ENCODE results near the gene CENPX. TPM values are rescaled to one million over a fixed set of nuclear protein-coding genes. Genes with fewer than 3 reads are reported as not detected.

The CENPX gene
- 143 to 203 TPM (median 188 TPM) in 5 replicates for total RNA-seq (2022; extraction: Qiagen RNA extraction)

DNA sequence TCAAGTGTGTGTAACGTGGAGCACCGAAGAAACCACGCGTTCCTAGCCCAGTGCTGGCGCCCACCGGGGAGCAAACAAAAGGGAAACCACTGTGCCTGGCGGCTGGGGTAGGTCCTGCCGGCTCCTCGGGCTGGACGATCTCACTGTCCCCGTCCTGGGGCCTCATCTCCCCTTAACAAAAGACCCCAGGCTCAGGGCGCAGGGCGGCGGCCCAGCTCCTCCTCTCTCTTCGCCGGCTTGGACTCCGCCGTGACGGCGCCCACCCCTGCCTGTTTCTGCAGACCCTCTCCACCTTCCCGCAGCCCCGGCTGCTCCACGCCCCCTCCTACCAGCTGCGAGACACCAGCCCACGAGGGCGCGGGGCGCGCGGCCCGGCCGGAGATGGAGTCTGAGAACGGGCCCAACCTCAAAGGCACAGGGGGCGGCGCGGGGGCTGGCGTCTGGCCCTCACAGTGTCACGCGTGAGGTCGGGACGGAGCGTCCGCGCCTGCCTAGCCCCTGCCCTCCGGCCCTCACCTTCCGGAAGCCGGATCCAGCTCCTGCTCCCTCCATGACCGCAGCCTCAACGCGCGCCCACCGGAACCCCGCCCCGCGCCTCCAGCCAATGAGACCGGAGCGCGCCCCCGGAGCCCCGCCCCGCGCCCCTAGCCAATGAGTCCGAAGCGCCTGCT is at the start of gene CENPX:
TSS of gene CENPX (minus strand) at position 569 of the 671 bp plus-strand sequence. CDS start at position 552, 17 bp downstream.

GRCh38 chr17:82065638-82066303 is 43.1 kb upstream of the CENPX start, which contains the start of gene DUS1L:
Gene DUS1L (minus strand): TSS chr17:82065804. CDS start chr17:82065059, 745 bp downstream.

GRCh38 chr17:82051776-82052637 is 29.3 kb upstream of the CENPX start, which contains the start of the genes GPS1 and RFNG:
Gene GPS1 (plus strand): TSS chr17:82051898. CDS start chr17:82051932, 34 bp downstream.
Gene RFNG (minus strand): TSS chr17:82051811. CDS start chr17:82051766, 45 bp downstream.

GRCh38 chr17:82037092-82037888 is 14.6 kb upstream of the CENPX start, which contains the start of gene DCXR:
Gene DCXR (minus strand): TSS chr17:82037697. CDS start chr17:82037682, 15 bp downstream.

DNA sequence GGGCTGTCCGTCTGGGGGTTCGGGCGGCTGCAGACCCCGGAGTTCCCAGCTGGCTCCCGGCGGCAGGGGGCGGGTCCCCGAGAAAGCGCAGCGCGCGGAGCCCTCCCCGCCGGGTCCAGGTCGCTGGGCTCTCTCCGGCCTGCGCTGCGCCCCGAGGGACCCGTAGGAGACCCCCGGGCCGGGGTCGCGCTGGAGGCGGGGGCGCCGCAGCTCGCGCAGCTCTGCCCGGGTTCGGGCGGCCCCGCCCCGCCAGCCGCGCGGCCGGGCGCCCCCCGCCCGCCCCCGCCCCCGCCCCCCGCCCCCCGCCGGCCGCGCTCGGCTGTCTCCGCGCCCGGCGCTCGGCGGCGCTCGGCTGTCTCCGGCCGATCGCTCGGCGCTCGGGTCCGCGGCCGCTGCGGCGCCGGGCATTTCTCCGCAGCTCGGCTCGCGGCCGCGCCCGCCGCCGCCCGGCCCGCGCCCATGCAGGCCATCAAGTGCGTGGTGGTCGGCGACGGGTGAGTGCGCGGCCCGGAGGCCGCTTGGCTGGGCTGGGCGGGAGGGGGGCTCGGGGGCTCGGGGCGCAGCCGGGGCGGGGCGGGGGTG is 8.7 kb upstream of the CENPX start, which contains the start of gene RAC3:
TSS of gene RAC3 (plus strand) at position 376 of the 582 bp plus-strand sequence. CDS start at position 460, 84 bp downstream.

GRCh38 chr17:82022981-82023446 is 336 bp upstream of the CENPX start, which contains the start of gene LRRC45:
Gene LRRC45 (plus strand): TSS chr17:82023305. CDS start chr17:82023644, 339 bp downstream.

DNA sequence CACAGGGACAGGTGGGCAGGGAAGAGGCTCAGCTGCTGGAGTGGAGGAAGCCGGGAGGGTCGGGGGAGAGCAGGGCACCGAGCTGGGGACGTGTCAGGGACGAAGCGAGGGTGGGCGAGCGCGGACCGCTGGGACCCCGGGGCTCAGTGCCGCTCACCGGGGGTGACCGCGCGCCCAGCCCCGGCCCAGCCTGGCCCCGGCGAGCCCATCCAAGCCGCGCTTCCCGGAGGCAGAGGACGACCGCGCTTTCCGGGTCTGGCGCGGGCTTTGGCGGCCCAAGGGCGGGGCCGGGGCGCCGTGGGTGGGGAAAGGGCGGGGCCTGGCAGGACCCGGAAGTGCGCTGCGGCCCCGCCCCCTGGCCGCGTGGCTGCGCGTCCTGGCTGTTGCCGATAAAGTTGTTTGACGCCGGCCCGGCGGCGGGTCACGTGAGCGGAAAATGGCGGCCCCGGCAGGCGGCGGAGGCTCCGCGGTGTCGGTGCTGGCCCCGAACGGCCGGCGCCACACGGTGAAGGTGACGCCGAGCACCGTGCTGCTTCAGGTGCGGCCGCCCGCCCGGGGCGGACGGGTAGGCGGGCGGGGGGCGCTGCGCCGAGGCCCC is 45.4 kb downstream of the CENPX start, which contains the start of gene ASPSCR1:
TSS of gene ASPSCR1 (plus strand) at position 419 of the 598 bp plus-strand sequence. CDS start at position 437, 18 bp downstream.

Other genes starting within 250 kb of the CENPX start
- gene GCGR, start 218.7 kb downstream of the CENPX start, total RNA-seq (2022; extraction: Qiagen RNA extraction) = 0.08 to 0.64 TPM (median 0.35 TPM) in 4 of 5 replicates, not detected in the other
- gene MCRIP1, start 189.6 kb downstream of the CENPX start, total RNA-seq (2022; extraction: Qiagen RNA extraction) = 74.7 to 106 TPM (median 98.6 TPM) in 5 replicates
- gene PPP1R27, start 187.8 kb downstream of the CENPX start, total RNA-seq (2022; extraction: Qiagen RNA extraction) = 0.09 to 0.39 TPM (median 0.19 TPM) in 3 of 5 replicates, not detected in the others
- gene P4HB, start 162.3 kb downstream of the CENPX start, total RNA-seq (2022; extraction: Qiagen RNA extraction) = 677 to 794 TPM (median 701 TPM) in 5 replicates
- 597 to 713 TPM (median 619 TPM) in 5 replicates for gene ARHGDIA, start 151.5 kb downstream of the CENPX start, total RNA-seq (2022; extraction: Qiagen RNA extraction)
- gene ALYREF, start 131.3 kb downstream of the CENPX start, total RNA-seq (2022; extraction: Qiagen RNA extraction) = 183 to 253 TPM (median 234 TPM) in 5 replicates
- gene ANAPC11, start 131.2 kb downstream of the CENPX start, total RNA-seq (2022; extraction: Qiagen RNA extraction) = 185 to 289 TPM (median 284 TPM) in 5 replicates
- gene NPB, start 120.6 kb downstream of the CENPX start, total RNA-seq (2022; extraction: Qiagen RNA extraction) = 0.39 to 0.65 TPM (median 0.55 TPM) in 5 replicates
- 13.8 to 19.1 TPM (median 17.3 TPM) in 5 replicates for gene PCYT2, start 111.5 kb downstream of the CENPX start, total RNA-seq (2022; extraction: Qiagen RNA extraction)
- gene SIRT7, start 104.7 kb downstream of the CENPX start, total RNA-seq (2022; extraction: Qiagen RNA extraction) = 33.0 to 54.0 TPM (median 44.8 TPM) in 5 replicates
- gene MAFG, start 95.1 kb downstream of the CENPX start, total RNA-seq (2022; extraction: Qiagen RNA extraction) = 22.3 to 38.0 TPM (median 34.7 TPM) in 5 replicates
- gene PYCR1, start 85.6 kb downstream of the CENPX start, total RNA-seq (2022; extraction: Qiagen RNA extraction) = 60.5 to 89.4 TPM (median 84.7 TPM) in 5 replicates
- gene MYADML2, start 75.6 kb downstream of the CENPX start, total RNA-seq (2022; extraction: Qiagen RNA extraction) = not detected in 5 replicates
- gene NOTUM, start 61.7 kb downstream of the CENPX start, total RNA-seq (2022; extraction: Qiagen RNA extraction) = 0.31 to 0.53 TPM (median 0.39 TPM) in 5 replicates
- 20.1 to 31.0 TPM (median 25.7 TPM) in 5 replicates for gene ASPSCR1, start 45.2 kb downstream of the CENPX start, total RNA-seq (2022; extraction: Qiagen RNA extraction)
- gene LRRC45, start 427 bp upstream of the CENPX start, total RNA-seq (2022; extraction: Qiagen RNA extraction) = 8.3 to 17.5 TPM (median 13.6 TPM) in 5 replicates
- 27.4 to 40.9 TPM (median 39.9 TPM) in 5 replicates for gene RAC3, start 8.8 kb upstream of the CENPX start, total RNA-seq (2022; extraction: Qiagen RNA extraction)
- gene DCXR, start 14.8 kb upstream of the CENPX start, total RNA-seq (2022; extraction: Qiagen RNA extraction) = 69.5 to 106 TPM (median 103 TPM) in 5 replicates
- 16.0 to 26.0 TPM (median 24.2 TPM) in 5 replicates for gene RFNG, start 28.9 kb upstream of the CENPX start, total RNA-seq (2022; extraction: Qiagen RNA extraction)
- 108 to 149 TPM (median 136 TPM) in 5 replicates for gene GPS1, start 29.0 kb upstream of the CENPX start, total RNA-seq (2022; extraction: Qiagen RNA extraction)
- gene DUS1L, start 42.9 kb upstream of the CENPX start, total RNA-seq (2022; extraction: Qiagen RNA extraction) = 84.5 to 154 TPM (median 134 TPM) in 5 replicates
- gene FASN, start 75.4 kb upstream of the CENPX start, total RNA-seq (2022; extraction: Qiagen RNA extraction) = 106 to 149 TPM (median 139 TPM) in 5 replicates
- gene CCDC57, start 190.0 kb upstream of the CENPX start, total RNA-seq (2022; extraction: Qiagen RNA extraction) = 22.1 to 34.3 TPM (median 30.0 TPM) in 5 replicates
- 114 to 157 TPM (median 151 TPM) in 5 replicates for gene SLC16A3, start 206.2 kb upstream of the CENPX start, total RNA-seq (2022; extraction: Qiagen RNA extraction)

Data from A549 treated with Mapracorat at 1 μM for 4 hours (cell line).